ENCODE measurements around the gene SLC5A5.

GRCh38 chr19:17929056-17929455, 57.3 kb downstream of the SLC5A5 start:
- TF ChIP-seq POLR2A (IDR thresholded peaks at IDR 0.05), result no peak
- no peak for TF ChIP-seq EP300 (IDR thresholded peaks at IDR 0.05)
- TF ChIP-seq POLR2AphosphoS5 (IDR thresholded peaks at IDR 0.05), result no peak
- TF ChIP-seq CTCF (IDR thresholded peaks at IDR 0.05), result no peak

Data from suprapubic skin (tissue), 4 donors.